Common myeloid progenitor, CD34-positive (primary cell): ENCODE measurements around the gene TXN2.

Experiments used
- CTCF ChIA-PET: fragments of 350-600 bp; sonication (Branson Sonifier 250); formaldehyde crosslinking; loops from one replicate; lab custom pipeline; 2021; ENCODE audit warnings: antibody characterized with exemption; lab: Charles Lee
- POLR2A ChIA-PET: fragments of 350-600 bp; sonication (Branson Sonifier 250); formaldehyde crosslinking; loops from one replicate; lab custom pipeline; 2021; ENCODE audit warnings: antibody characterized with exemption; lab: Charles Lee
- DNase-seq, 3 donors: peaks; one replicate each; pipeline versions ENCODE4 v3.0.0 to v3.0.0-alpha.2; 2013
- H3K27ac ChIP-seq, 2 experiments: 1 replicate in 1 of 2; 2 replicates in 1 of 2; pipeline ENCODE4 v1.7.0; 2013; ENCODE audit warnings: inconsistent platforms in 2 of 2, low read length in 2 of 2, mild to moderate bottlenecking in 2 of 2, low read depth in 1 of 2, moderate library complexity in 1 of 2; ENCODE audit not compliant: severe bottlenecking in 2 of 2, insufficient read depth in 1 of 2, poor library complexity in 1 of 2
- H3K27me3 ChIP-seq, 5 experiments: replicated peaks in 2 of 5; 1 replicate in 3 of 5; 2 replicates in 2 of 5; pipeline versions ENCODE4 v1.6.1 to v1.7.0; 2013; ENCODE audit warnings: low read length in 4 of 5, mild to moderate bottlenecking in 2 of 5, moderate library complexity in 2 of 5, inconsistent platforms in 1 of 5; ENCODE audit not compliant: insufficient read depth in 5 of 5, control insufficient read depth in 4 of 5
- H3K36me3 ChIP-seq, 4 experiments: 1 replicate in 2 of 4; 2 replicates in 2 of 4; pipeline versions ENCODE4 v1.6.1 to v1.7.0; 2013; ENCODE audit warnings: low read length in 3 of 4, control low read depth in 1 of 4, mild to moderate bottlenecking in 1 of 4; ENCODE audit not compliant: control insufficient read depth in 4 of 4, insufficient read depth in 4 of 4
- H3K4me1 ChIP-seq, 4 experiments: 1 replicate in 3 of 4; 2 replicates in 1 of 4; pipeline versions ENCODE4 v1.6.1 to v1.7.1; 2013; ENCODE audit warnings: low read length in 3 of 4, mild to moderate bottlenecking in 3 of 4, control low read depth in 1 of 4, inconsistent platforms in 1 of 4, moderate library complexity in 1 of 4; ENCODE audit not compliant: control insufficient read depth in 4 of 4, insufficient read depth in 4 of 4; ENCODE audit errors: control extremely low read depth in 1 of 4
- H3K4me3 ChIP-seq, 7 experiments: 1 replicate in 4 of 7; 2 replicates in 3 of 7; pipeline versions ENCODE4 v1.5.1 to v1.7.0; 2013; ENCODE audit warnings: mild to moderate bottlenecking in 7 of 7, low read length in 6 of 7, moderate library complexity in 6 of 7, inconsistent platforms in 2 of 7, low read depth in 2 of 7, control low read depth in 1 of 7; ENCODE audit not compliant: insufficient read depth in 4 of 7, control insufficient read depth in 1 of 7; ENCODE audit errors: extremely low read depth in 1 of 7
- H3K9me3 ChIP-seq, 5 experiments: 1 replicate in 4 of 5; 2 replicates in 1 of 5; pipeline versions ENCODE4 v1.6.1 to v1.7.1; 2013; ENCODE audit warnings: low read length in 4 of 5, mild to moderate bottlenecking in 2 of 5, inconsistent platforms in 1 of 5, low read depth in 1 of 5, moderate library complexity in 1 of 5; ENCODE audit not compliant: control insufficient read depth in 4 of 5, insufficient read depth in 2 of 5; ENCODE audit errors: control extremely low read depth in 1 of 5
- WGBS: methylation state at CpG from one replicate; pipeline ENCODE4 v1.1.5; 2013; ENCODE audit not compliant: insufficient coverage; 5-methylcytosine and 5-hydroxymethylcytosine counted together

The TXN2 gene

DNA sequence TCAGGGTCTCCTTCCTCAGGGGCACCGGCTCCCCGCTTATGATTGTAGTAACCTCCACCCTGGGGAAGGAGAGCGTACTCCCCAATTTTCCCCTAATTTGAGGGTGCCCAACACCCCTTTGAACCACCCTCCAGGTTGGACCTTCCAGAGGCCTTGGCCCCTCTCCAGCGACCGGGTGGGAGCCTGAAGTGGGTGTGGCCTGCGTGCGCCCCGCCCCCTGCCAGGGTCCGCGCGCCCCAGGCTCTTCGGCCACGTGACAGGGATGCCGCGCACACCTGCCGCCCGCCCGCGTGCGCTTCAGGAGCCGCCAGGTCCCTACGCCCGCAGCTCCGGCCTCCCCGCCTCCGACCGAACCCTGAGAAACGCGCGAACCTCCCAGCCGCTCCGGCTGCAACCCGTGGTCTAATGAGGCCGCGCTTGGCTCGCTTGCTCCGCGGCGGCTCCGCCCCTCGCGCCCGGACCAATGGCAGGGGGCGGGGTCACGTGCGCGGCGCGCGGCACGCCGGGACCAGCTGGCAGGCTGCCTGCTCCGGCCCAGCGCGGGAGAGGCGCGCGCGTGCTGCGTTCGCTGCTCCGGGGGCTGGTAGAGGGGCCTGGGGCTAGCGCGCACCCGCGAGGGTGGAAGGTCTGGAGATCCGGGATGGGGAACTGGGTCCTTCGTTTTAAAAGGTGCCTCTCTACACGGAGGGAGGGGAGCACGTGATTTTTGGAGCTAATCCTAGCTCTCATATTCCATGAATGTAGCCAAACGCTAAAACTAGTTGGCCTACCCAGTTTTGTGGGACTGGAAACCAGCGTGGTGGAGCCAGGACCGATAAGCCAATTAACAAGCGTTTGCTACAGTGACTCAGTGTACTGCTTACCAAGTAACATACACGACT, 25.4 kb upstream of the TXN2 start, which contains the start of gene FOXRED2:
TSS of gene FOXRED2 (minus strand) at position 404 of the 881 bp plus-strand sequence. CDS start 618 bp downstream, outside the sequence.
- Histone ChIP-seq H3K27me3 (no peaks in the 10 kb centered on the region), H3K9me3 (no peaks in the 10 kb centered on the region), H3K27ac (no peak within 1 kb of the TSS), H3K4me1 (peaks cover 3 to 28% (median 17%) of the 10 kb centered on the region in 4 experiments), H3K36me3 (peaks cover 6 to 42% (median 15%) of the 10 kb centered on the region in 4 experiments), H3K4me3 (peak within 1 kb of the TSS; percentile 25 to 73 (median 62))
- 9% methylated on average over 44 of the region's 75 CpGs for WGBS
- ChIA-PET POLR2A (interaction anchor here (1.2 to 1.4 kb wide), 2 partner anchors 13 to 23 kb away, joined by 3 to 4 read pairs; no protein-coding TSS in a partner anchor), CTCF (interaction anchor here (0.8 to 2.7 kb wide), 4 partner anchors 10 to 17 kb away, joined by 3 to 15 read pairs (median 6); no protein-coding TSS in a partner anchor)
- peak; percentile 78 to 90 (median 89) for DNase-seq

DNA sequence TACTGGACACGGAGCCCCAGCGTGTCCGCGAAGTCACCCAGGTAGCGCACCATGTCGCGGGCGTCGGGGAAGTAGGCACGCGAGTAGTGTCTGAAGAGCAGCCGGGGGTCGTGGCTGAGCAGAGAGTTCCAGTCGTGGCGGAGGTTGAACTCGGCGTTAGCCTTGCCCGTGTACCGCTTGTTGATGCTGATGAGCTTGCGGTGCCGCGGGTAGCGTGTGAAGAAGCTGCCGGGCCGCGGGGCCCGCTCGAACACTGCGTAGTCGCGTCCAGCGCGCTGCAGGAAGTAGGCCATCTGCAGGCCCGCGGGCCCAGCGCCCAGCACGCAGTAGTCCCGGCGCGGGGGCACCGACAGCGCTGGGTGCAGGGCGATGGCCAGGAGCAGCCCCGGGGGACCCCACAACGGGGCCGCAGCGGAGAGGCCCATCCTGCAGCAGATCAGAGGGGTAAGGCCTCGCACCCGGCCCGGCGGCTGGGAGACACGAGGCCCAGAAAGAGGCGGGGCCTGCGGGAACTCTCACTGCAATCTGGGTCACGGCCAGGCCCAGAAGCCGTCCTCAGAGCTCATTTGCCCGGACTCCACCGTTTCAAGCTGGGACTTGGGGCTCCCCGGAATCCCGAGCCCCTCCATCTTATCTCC, 24.7 kb upstream of the TXN2 start:
- Histone ChIP-seq H3K9me3 (no peaks in the 10 kb centered on the region), H3K36me3 (peaks cover 2 to 41% (median 10%) of the 10 kb centered on the region in 4 experiments), H3K27ac (no peak overlapping the region), H3K4me3 (peak overlapping the region in 3 of 7 experiments; percentile 65 to 73 (median 69)), H3K27me3 (no peaks in the 10 kb centered on the region), H3K4me1 (peaks cover 3 to 28% (median 17%) of the 10 kb centered on the region in 4 experiments)
- 92% methylated on average over 60 of the region's 60 CpGs for WGBS
- POLR2A ChIA-PET = interaction anchor here (1.4 kb wide), 1 partner anchor 12 kb away, joined by 4 read pairs; no protein-coding TSS in a partner anchor
- CTCF ChIA-PET = interaction anchor here (1.8 to 2.7 kb wide), 2 partner anchors 9 to 13 kb away, joined by 6 to 15 read pairs; no protein-coding TSS in a partner anchor
- no peak for DNase-seq

DNA sequence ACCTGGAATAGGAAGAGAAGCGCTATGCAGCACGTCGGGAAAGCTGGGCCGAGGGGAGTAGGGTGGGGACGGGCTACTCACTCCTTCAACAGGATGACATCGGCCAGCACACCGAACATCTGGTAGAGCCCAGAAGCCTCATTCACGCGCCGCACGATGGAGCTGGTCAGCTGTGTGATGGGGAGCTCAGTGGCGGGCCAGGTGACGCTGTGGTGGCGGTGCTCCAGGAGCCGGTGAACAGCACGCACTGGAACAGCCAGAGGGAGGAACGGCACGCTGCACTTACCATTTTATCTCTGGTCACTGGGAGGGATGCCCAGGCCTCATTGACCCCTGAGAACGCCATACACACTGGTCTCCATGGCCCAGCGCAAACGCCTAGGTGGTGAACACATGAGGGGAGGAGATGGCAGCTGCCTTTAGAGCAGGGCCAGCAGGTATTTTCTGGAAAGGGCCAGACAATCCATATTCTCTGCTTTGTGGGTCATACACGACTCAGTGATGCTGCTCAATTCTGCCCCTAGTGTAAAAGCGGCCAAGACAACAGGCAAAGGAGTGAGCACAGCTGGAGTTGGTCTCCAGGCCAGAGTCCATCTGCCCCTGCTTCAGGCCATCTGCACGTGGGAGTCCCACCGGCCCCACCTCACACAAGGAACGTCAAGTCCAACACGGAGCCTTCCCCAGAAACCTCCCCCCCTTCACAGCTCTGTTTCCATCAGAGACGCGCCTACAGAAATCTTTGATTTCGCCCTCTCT, 16.6 kb upstream of the TXN2 start:
- Histone ChIP-seq H3K27me3 (no peaks in the 10 kb centered on the region), H3K27ac (no peak overlapping the region), H3K4me3 (no peak overlapping the region), H3K4me1 (peaks cover 3 to 16% (median 14%) of the 10 kb centered on the region in 4 experiments), H3K9me3 (no peaks in the 10 kb centered on the region), H3K36me3 (peaks cover 0 to 50% (median 16%) of the 10 kb centered on the region in 4 experiments)
- CTCF ChIA-PET = interaction anchor here (0.7 to 1.9 kb wide), 2 partner anchors 8 to 11 kb away, joined by 3 to 6 read pairs; partner anchors contain the start of gene FOXRED2
- no peak for DNase-seq
- POLR2A ChIA-PET = no interaction called here
- 99% methylated on average over 20 of the region's 30 CpGs for WGBS

DNA sequence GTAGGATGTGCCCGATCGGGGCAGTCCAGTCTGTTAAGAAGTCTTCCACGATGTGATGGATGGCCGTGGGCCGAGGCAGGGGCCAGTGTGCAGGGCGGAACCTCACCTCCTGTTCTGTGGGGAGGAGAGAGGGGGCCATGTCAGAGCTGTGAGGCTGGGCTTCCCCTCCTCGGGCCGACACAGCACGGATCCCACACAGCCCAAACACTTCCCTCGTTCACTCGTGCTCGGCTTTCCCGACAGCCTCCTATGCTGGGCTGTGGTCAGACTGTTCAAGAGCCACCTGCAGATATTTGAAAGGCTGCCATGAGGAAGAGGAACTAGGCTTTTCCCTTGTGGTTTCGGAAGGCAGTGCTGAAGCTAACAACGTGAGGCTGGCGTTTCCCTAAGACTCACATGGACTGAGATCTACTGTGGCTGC, 12.3 kb upstream of the TXN2 start:
- peaks cover 0 to 60% (median 21%) of the 10 kb centered on the region in 4 experiments for H3K36me3 ChIP-seq

DNA sequence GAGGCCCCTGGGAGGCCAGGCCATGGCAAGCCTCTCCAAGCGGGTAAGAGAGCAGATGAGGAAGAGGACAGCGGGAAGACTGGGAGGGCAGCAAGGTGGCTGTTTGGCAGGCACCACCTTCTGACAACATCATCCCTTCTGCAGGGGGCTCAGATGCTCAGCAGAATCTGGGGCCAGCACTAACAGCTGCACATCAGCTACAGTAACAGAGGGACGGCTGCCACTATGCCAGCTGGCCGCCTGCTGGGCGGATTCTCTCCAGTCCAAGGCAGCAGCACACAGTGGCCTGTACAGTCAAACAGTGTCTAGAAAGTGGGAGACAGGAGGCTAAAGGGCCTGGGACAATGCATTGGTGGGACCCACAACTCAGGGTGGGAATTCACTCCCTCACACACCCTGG, 10.7 kb upstream of the TXN2 start:
- H3K27me3 ChIP-seq = no peaks in the 10 kb centered on the region
- peaks cover 0 to 58% (median 21%) of the 10 kb centered on the region in 4 experiments for H3K36me3 ChIP-seq
- DNase-seq = no peak
- POLR2A ChIA-PET = no interaction called here
- peaks cover 4 to 30% (median 24%) of the 10 kb centered on the region in 4 experiments for H3K4me1 ChIP-seq
- CTCF ChIA-PET = interaction anchor here (0.6 to 3.8 kb wide), 6 partner anchors 9 to 193 kb away, joined by 3 to 19 read pairs (median 5); partner anchors contain the start of genes FOXRED2 and TXN2
- H3K9me3 ChIP-seq = peaks cover 0 to 5% (median 0%) of the 10 kb centered on the region in 5 experiments
- no peak overlapping the region for H3K27ac ChIP-seq
- WGBS = 86% methylated on average over 5 of the region's 5 CpGs
- no peak overlapping the region for H3K4me3 ChIP-seq

More for the DNA sequence above, 12.3 kb upstream of the TXN2 start:
- WGBS = 0% methylated on average over 5 of the region's 16 CpGs
- no peaks in the 10 kb centered on the region for H3K9me3 ChIP-seq
- POLR2A ChIA-PET = interaction anchor here (0.5 to 1.8 kb wide), 7 partner anchors 10 to 166 kb away, joined by 3 to 7 read pairs (median 4); partner anchors contain the start of genes FOXRED2 and TXN2
- H3K4me1 ChIP-seq = peaks cover 4 to 30% (median 24%) of the 10 kb centered on the region in 4 experiments
- H3K4me3 ChIP-seq = peak overlapping the region in 5 of 7 experiments; percentile 21 to 56 (median 44)
- CTCF ChIA-PET = interaction anchor here (0.6 to 3.8 kb wide), 11 partner anchors 9 to 270 kb away, joined by 3 to 19 read pairs (median 4); partner anchors contain the start of genes FOXRED2 and TXN2
- H3K27ac ChIP-seq = no peak overlapping the region
- no peaks in the 10 kb centered on the region for H3K27me3 ChIP-seq
- peak; percentile 91 to 94 (median 94) for DNase-seq

DNA sequence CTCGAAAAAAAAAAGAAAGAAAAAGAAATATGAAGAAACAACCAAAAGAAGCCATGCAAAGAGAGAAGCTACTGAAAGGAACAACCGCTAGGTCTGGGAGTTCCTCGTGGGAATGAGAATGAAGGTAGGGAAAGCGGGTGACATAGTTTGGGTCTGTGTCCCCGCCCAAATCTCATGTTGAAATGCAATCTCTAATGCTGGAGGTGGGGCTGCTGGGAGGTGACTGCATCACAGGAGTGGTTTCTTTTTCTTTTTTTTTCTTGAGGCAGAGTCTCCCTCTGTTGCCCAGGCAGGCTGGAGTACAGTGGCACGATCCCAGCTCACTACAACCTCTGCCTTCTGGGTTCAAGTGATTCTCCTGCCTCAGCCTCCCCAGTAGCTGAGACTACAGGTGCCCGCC, 9.7 kb upstream of the TXN2 start:
- Histone ChIP-seq H3K4me1 (peaks cover 4 to 30% (median 24%) of the 10 kb centered on the region in 4 experiments), H3K4me3 (no peak overlapping the region), H3K36me3 (peaks cover 2 to 58% (median 21%) of the 10 kb centered on the region in 4 experiments), H3K27ac (no peak overlapping the region), H3K27me3 (no peaks in the 10 kb centered on the region), H3K9me3 (peaks cover 0 to 11% (median 0%) of the 10 kb centered on the region in 5 experiments)
- DNase-seq = no peak
- 98% methylated on average over 5 of the region's 7 CpGs for WGBS
- POLR2A ChIA-PET = interaction anchor here (0.7 to 1.0 kb wide), 2 partner anchors 9 to 332 kb away, joined by 3 read pairs; partner anchors contain the start of gene TXN2
- CTCF ChIA-PET = interaction anchor here (0.9 to 2.1 kb wide), 6 partner anchors 10 to 204 kb away, joined by 3 to 6 read pairs (median 4); partner anchors contain the start of gene TXN2
